ENCODE data around the gene SPINK4. TPM values are rescaled to one million over a fixed set of nuclear protein-coding genes. Genes with fewer than 3 reads are reported as not detected.

SPINK4 gene
- total and polyA plus RNA-seq, 4 donors, result 0.70 TPM; not detected in 3

DNA sequence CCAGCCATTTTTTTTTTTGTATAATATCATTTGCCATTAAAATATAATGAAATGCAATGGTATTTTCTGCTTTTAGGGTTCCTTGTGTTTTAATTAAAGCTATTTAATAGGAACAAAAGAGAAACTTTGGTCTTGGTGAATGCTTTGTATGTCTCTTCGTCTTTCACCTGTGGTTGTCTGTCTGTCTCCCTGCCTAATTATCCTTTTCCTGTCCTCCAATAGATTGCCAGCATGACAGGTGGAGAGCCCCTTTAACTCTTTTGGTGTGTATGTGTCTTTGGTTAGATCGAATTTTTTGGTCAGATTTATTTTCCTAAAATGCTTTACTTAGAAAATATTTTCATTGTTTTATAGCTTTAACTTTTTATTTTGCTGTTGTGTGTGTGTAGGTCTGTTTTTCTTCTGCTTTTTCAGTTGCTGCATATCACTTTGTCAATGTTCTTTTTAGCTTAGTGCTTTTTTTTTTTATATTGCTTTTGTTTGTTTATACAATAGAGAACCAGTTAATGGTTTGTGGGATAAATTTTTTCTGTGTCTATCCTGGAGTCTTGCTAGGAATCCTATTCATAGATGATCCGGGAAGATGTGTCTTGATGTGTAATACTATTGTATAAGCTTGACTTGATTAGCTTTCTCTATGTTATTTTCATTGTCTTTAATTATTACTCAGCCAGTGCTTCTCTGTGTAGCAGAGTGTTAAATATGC lies 33.5 kb downstream of the SPINK4 start (continued):
- TF ChIP-seq, protein P1, sequence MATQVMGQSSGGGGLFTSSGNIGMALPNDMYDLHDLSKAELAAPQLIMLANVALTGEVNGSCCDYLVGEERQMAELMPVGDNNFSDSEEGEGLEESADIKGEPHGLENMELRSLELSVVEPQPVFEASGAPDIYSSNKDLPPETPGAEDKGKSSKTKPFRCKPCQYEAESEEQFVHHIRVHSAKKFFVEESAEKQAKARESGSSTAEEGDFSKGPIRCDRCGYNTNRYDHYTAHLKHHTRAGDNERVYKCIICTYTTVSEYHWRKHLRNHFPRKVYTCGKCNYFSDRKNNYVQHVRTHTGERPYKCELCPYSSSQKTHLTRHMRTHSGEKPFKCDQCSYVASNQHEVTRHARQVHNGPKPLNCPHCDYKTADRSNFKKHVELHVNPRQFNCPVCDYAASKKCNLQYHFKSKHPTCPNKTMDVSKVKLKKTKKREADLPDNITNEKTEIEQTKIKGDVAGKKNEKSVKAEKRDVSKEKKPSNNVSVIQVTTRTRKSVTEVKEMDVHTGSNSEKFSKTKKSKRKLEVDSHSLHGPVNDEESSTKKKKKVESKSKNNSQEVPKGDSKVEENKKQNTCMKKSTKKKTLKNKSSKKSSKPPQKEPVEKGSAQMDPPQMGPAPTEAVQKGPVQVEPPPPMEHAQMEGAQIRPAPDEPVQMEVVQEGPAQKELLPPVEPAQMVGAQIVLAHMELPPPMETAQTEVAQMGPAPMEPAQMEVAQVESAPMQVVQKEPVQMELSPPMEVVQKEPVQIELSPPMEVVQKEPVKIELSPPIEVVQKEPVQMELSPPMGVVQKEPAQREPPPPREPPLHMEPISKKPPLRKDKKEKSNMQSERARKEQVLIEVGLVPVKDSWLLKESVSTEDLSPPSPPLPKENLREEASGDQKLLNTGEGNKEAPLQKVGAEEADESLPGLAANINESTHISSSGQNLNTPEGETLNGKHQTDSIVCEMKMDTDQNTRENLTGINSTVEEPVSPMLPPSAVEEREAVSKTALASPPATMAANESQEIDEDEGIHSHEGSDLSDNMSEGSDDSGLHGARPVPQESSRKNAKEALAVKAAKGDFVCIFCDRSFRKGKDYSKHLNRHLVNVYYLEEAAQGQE (IDR thresholded peaks at IDR 0.05), result no peak
- TF ChIP-seq TAF1 (conservative IDR thresholded peaks at IDR 0.05) (no peak), RXRA (IDR thresholded peaks at IDR 0.05) (no peak)

DNA sequence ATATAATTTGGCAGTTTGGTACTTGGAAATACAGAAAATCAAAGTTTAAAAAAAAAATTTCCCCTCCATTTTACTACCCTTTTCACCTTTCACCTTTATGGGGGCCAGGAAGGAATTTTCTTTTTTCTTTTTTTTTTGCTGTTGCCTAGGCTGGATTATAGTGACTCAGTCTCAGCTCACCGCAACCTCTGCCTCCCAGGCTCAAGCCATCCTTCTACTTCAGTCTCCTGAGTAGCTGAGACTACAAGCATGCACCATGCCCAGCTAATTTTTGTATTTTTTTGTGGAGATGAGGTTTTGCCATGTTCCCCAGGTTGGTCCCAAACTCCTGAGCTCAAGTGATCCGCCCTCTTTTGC lies 34.0 kb downstream of the SPINK4 start:
- no peaks in the 10 kb centered on the region for H3K9me3 ChIP-seq (ENCODE audit: control insufficient read depth in 4 of 4, low read length in 3 of 4)
- H3K4me1 ChIP-seq (ENCODE audit: control insufficient read depth in 4 of 4, insufficient read depth in 4 of 4, low read length in 3 of 4), result no peaks in the 10 kb centered on the region
- no peak for DNase-seq (ENCODE audit: low spot score)
- no peaks in the 10 kb centered on the region for H3K27me3 ChIP-seq (ENCODE audit: control insufficient read depth in 4 of 4, insufficient read depth in 4 of 4, low read length in 3 of 4)
- H3K9ac ChIP-seq (ENCODE audit: low read depth in 1 of 2, low read length in 2 of 2), result no peak overlapping the region
- H3K36me3 ChIP-seq (ENCODE audit: control insufficient read depth in 4 of 4, insufficient read depth in 3 of 4, low read depth in 1 of 4, low read length in 3 of 4), result peaks cover 8 to 65% (median 54%) of the 10 kb centered on the region in 4 donors
- no peak for TF ChIP-seq NR2F2 (IDR thresholded peaks at IDR 0.05)
- no peak for TF ChIP-seq SP1 (IDR thresholded peaks at IDR 0.05)
- TF ChIP-seq, protein P2, sequence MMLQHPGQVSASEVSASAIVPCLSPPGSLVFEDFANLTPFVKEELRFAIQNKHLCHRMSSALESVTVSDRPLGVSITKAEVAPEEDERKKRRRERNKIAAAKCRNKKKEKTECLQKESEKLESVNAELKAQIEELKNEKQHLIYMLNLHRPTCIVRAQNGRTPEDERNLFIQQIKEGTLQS (IDR thresholded peaks at IDR 0.05), result no peak
- TF ChIP-seq FOXA1 (IDR thresholded peaks at IDR 0.05), result no peak
- no peak for TF ChIP-seq RAD21 (IDR thresholded peaks at IDR 0.05)
- TF ChIP-seq, protein P1 (IDR thresholded peaks at IDR 0.05), result no peak
- TF ChIP-seq, protein P3, sequence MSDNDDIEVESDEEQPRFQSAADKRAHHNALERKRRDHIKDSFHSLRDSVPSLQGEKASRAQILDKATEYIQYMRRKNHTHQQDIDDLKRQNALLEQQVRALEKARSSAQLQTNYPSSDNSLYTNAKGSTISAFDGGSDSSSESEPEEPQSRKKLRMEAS (IDR thresholded peaks at IDR 0.05), result no peak
- TF ChIP-seq GABPA (IDR thresholded peaks at IDR 0.05 in 1 of 2, conservative IDR thresholded peaks at IDR 0.05 in 1 of 2), result no peak
- TF ChIP-seq HNF4G (IDR thresholded peaks at IDR 0.05), result no peak
- TF ChIP-seq JUND (IDR thresholded peaks at IDR 0.05), result no peak
- TF ChIP-seq FOXA2 (IDR thresholded peaks at IDR 0.05), result no peak
- no peak for TF ChIP-seq TAF1 (conservative IDR thresholded peaks at IDR 0.05)
- no peak for TF ChIP-seq YY1 (IDR thresholded peaks at IDR 0.05)
- H3K27ac ChIP-seq (ENCODE audit: low read depth in 1 of 2, low read length in 2 of 2), result no peak overlapping the region
- no peak overlapping the region for H3K4me3 ChIP-seq (ENCODE audit: low read depth in 1 of 3, low read length in 3 of 3)
- WGBS, result over 99% methylated on average over 2 of the region's 2 CpGs
